Endodermal cell (in vitro differentiated cells): ENCODE results near the gene KCNK16. TPM values are rescaled to one million over a fixed set of nuclear protein-coding genes. Genes with fewer than 3 reads are reported as not detected.

Experiments used
- DNase-seq: peaks from one replicate; pipeline ENCODE4 v3.0.0-alpha.2; 2017
- H3K27ac ChIP-seq: 2 replicates; pipeline ENCODE4 v1.5.1; 2013; ENCODE audit warnings: mild to moderate bottlenecking, low read depth, low read length, moderate library complexity
- H3K27me3 ChIP-seq: 2 replicates; pipeline ENCODE4 v1.6.1; 2013; ENCODE audit warnings: mild to moderate bottlenecking, low read length, moderate library complexity; ENCODE audit not compliant: insufficient read depth, control insufficient read depth, poor library complexity, severe bottlenecking
- H3K36me3 ChIP-seq: 2 replicates; pipeline ENCODE4 v1.7.0; 2013; ENCODE audit warnings: mild to moderate bottlenecking, low read length, moderate library complexity; ENCODE audit not compliant: control insufficient read depth, insufficient read depth
- H3K4me1 ChIP-seq: one replicate; pipeline ENCODE4 v1.7.0; 2013; ENCODE audit warnings: low read length; ENCODE audit not compliant: control insufficient read depth, insufficient read depth
- H3K4me3 ChIP-seq: 2 replicates; pipeline ENCODE4 v1.5.1; 2013; ENCODE audit warnings: mild to moderate bottlenecking, low read length, moderate library complexity
- H3K9ac ChIP-seq: 2 replicates; pipeline ENCODE4 v1.6.1; 2013; ENCODE audit warnings: mild to moderate bottlenecking, low read length, moderate library complexity; ENCODE audit not compliant: poor library complexity, severe bottlenecking; ENCODE audit errors: extremely low read depth
- H3K9me3 ChIP-seq: 2 replicates; pipeline ENCODE4 v1.6.1; 2013; ENCODE audit warnings: mild to moderate bottlenecking, low read length, moderate library complexity; ENCODE audit not compliant: control insufficient read depth
- H3K27ac Mint-ChIP-seq: 2 replicates; pipeline ENCODE4 v1.8.0; 2020; ENCODE audit warnings: mixed read lengths
- H3K27me3 Mint-ChIP-seq: 2 replicates; pipeline ENCODE4 v1.8.0; 2021; ENCODE audit warnings: mild to moderate bottlenecking, mixed read lengths; ENCODE audit not compliant: insufficient read depth
- H3K36me3 Mint-ChIP-seq: 2 replicates; pipeline ENCODE4 v1.8.0; 2020; ENCODE audit warnings: low read depth, mixed read lengths
- H3K4me1 Mint-ChIP-seq: 2 replicates; pipeline ENCODE4 v1.8.0; 2020; ENCODE audit warnings: mixed read lengths
- H3K4me3 Mint-ChIP-seq: 2 replicates; pipeline ENCODE4 v1.8.0; 2020; ENCODE audit warnings: mild to moderate bottlenecking, moderate library complexity, mixed read lengths
- H3K9me3 Mint-ChIP-seq: 2 replicates; pipeline ENCODE4 v1.8.0; 2020; ENCODE audit warnings: mild to moderate bottlenecking, mixed read lengths
- CTCF ChIP-seq: fragments of 200-600 bp; sonication (generic); conservative IDR thresholded peaks from 2 replicates; pipeline ENCODE4 v1.5.0; 2021; ENCODE audit warnings: antibody characterized with exemption, mild to moderate bottlenecking
- WGBS, 2 experiments: methylation state at CpG; one replicate each; pipeline versions ENCODE4 v1.1.5 to v1.1.7; 2013; ENCODE audit warnings: missing lambda C conversion rate in 2 of 2, mixed read lengths in 1 of 2; ENCODE audit not compliant: insufficient coverage in 1 of 2, insufficient read length in 1 of 2; 5-methylcytosine and 5-hydroxymethylcytosine counted together
- total RNA-seq, 2 donors: library from RNA; stranded (reverse); fragmentation: NEBNext Ultra II Directional in 1 of 2; extraction: Animal tissue kit (Norgen Biotek cat#: 25700) in 1 of 2; gene quantifications; 2 replicates in 1 of 2; 3 replicates in 1 of 2; pipeline ENCODE4 v1.2.1, GENCODE V29; 2021

Gene KCNK16
- total RNA-seq, 2 donors from 2014 or later = not detected

- TF ChIP-seq CTCF = no peak
- H3K27me3 Mint-ChIP-seq = peaks cover 2% of the 10 kb centered on the region
- H3K4me3 Mint-ChIP-seq = no peak overlapping the region
- Histone ChIP-seq H3K9ac (no peak overlapping the region), H3K4me3 (no peak overlapping the region), H3K36me3 (no peaks in the 10 kb centered on the region), H3K4me1 (no peaks in the 10 kb centered on the region), H3K27ac (no peak overlapping the region), H3K27me3 (no peaks in the 10 kb centered on the region), H3K9me3 (no peaks in the 10 kb centered on the region)
- no peak for DNase-seq
- no peak overlapping the region for H3K27ac Mint-ChIP-seq
- no peaks in the 10 kb centered on the region for H3K36me3 Mint-ChIP-seq
- peaks cover 6% of the 10 kb centered on the region for H3K4me1 Mint-ChIP-seq
- 86 to 96% methylated on average over 5 of the region's 5 CpGs for WGBS, 2 experiments
- no peaks in the 10 kb centered on the region for H3K9me3 Mint-ChIP-seq
These were observed 26.9 kb downstream of the KCNK16 start for GRCh38 chr6:39295611-39296011.

- H3K9ac ChIP-seq = no peak overlapping the region
- DNase-seq = no peak
- H3K9me3 Mint-ChIP-seq = no peaks in the 10 kb centered on the region
- H3K4me1 Mint-ChIP-seq = peaks cover 6% of the 10 kb centered on the region
- H3K36me3 Mint-ChIP-seq = no peaks in the 10 kb centered on the region
- 88% methylated on average over 1 of the region's 1 CpG; no CpG with 5 or more reads in 1 of the 2 experiments for WGBS, 2 experiments
- TF ChIP-seq CTCF = no peak
- H3K9me3 ChIP-seq = no peaks in the 10 kb centered on the region
- H3K27me3 Mint-ChIP-seq = peaks cover 2% of the 10 kb centered on the region
- no peak overlapping the region for H3K27ac Mint-ChIP-seq
- H3K4me3 Mint-ChIP-seq = no peak overlapping the region
- no peaks in the 10 kb centered on the region for H3K4me1 ChIP-seq
- H3K27ac ChIP-seq = no peak overlapping the region
- no peak overlapping the region for H3K4me3 ChIP-seq
- no peaks in the 10 kb centered on the region for H3K27me3 ChIP-seq
- H3K36me3 ChIP-seq = no peaks in the 10 kb centered on the region
These were observed 27.6 kb downstream of the KCNK16 start for GRCh38 chr6:39294899-39295298.

GRCh38 chr6:39294133-39294532 is 28.4 kb downstream of the KCNK16 start:
- no peak overlapping the region for H3K4me3 ChIP-seq
- 81 to 100% methylated on average over 2 to 5 of the region's 5 CpGs for WGBS, 2 experiments
- Mint-ChIP-seq H3K4me1 (peaks cover 6% of the 10 kb centered on the region), H3K27me3 (peaks cover 2% of the 10 kb centered on the region), H3K36me3 (no peaks in the 10 kb centered on the region), H3K27ac (no peak overlapping the region), H3K9me3 (no peaks in the 10 kb centered on the region), H3K4me3 (no peak overlapping the region)
- H3K9ac ChIP-seq = no peak overlapping the region
- H3K36me3 ChIP-seq = no peaks in the 10 kb centered on the region
- H3K9me3 ChIP-seq = no peaks in the 10 kb centered on the region
- no peak for DNase-seq
- no peaks in the 10 kb centered on the region for H3K4me1 ChIP-seq
- TF ChIP-seq CTCF = no peak
- H3K27me3 ChIP-seq = no peaks in the 10 kb centered on the region
- no peak overlapping the region for H3K27ac ChIP-seq
